Left colon (tissue), 2 donors: ENCODE results near the gene PUM2. TPM values are rescaled to one million over a fixed set of nuclear protein-coding genes. Genes with fewer than 3 reads are reported as not detected.

Experiments
- ATAC-seq: fragments of 200-7000 bp; cut with Tn5 transposase; one replicate; pipeline ENCODE4 v1.9.1; 2020; ENCODE audit warnings: mild to moderate bottlenecking, moderate library complexity
- DNase-seq, 2 donors: peaks; one replicate each; pipeline ENCODE4 v3.0.0-alpha.2; 2020
- intact Hi-C, 2 donors: fragments of 100-400 bp; cut with DNase I in 1 of 2; cut with micrococcal nuclease in 1 of 2; formaldehyde crosslinking; loops; one replicate each; pipeline versions ENCODE4 v1.11.2 to v1.14.0; 2022; cut with DNase I, micrococcal nuclease
- total RNA-seq, 2 donors: library from RNA; stranded (reverse); fragmentation: NEBNext Ultra II Directional; extraction: Animal tissue kit (Norgen Biotek cat#: 25700); gene quantifications; one replicate each; pipeline ENCODE4 v1.2.1, GENCODE V29; 2021
- donor health status: DM: no; HTN: no; CAD: no.
- donor health status: DM: yes; HTN: yes; CAD: no.

The PUM2 gene
- total RNA-seq, 2 donors from 2014 or later: 99.4 to 109 TPM

- peak; percentile 74 for ATAC-seq
- intact Hi-C loops: no loop called here
These were observed 135.2 kb downstream of the PUM2 start for GRCh38 chr2:20215183-20216040.

GRCh38 chr2:20214566-20215182 lies 136.0 kb downstream of the PUM2 start:
- no peak for ATAC-seq
- DNase-seq: no peak
- intact Hi-C loops: no loop called here

More at GRCh38 chr2:20215183-20216040, 135.2 kb downstream of the PUM2 start:
- DNase-seq: no peak

GRCh38 chr2:20213651-20214565 lies 136.7 kb downstream of the PUM2 start:
- DNase-seq (no peak), ATAC-seq (peak; percentile 25)
- intact Hi-C loops: no loop called here

- DNase-seq: no peak
- peak; percentile 25 for ATAC-seq
- intact Hi-C loops: no loop called here
These were observed 137.7 kb downstream of the PUM2 start for GRCh38 chr2:20212871-20213503.

GRCh38 chr2:20212459-20212870 lies 138.2 kb downstream of the PUM2 start:
- intact Hi-C loops: no loop called here
- DNase-seq (no peak), ATAC-seq (no peak)

GRCh38 chr2:20211860-20212458 lies 138.7 kb downstream of the PUM2 start:
- DNase-seq (no peak), ATAC-seq (no peak)
- intact Hi-C loops: no loop called here

- ATAC-seq (no peak), DNase-seq (no peak)
- intact Hi-C loops: no loop called here
These were observed 139.2 kb downstream of the PUM2 start for GRCh38 chr2:20211420-20211819.

GRCh38 chr2:20210462-20210861 lies 140.2 kb downstream of the PUM2 start:
- no peak for DNase-seq
- intact Hi-C loops: no loop called here
- ATAC-seq: no peak

- DNase-seq (no peak), ATAC-seq (no peak)
- intact Hi-C loops: no loop called here
These were observed 141.1 kb downstream of the PUM2 start for GRCh38 chr2:20209373-20210109.

GRCh38 chr2:20208476-20208859 lies 142.2 kb downstream of the PUM2 start:
- no peak for DNase-seq

GRCh38 chr2:20207051-20207450 lies 143.6 kb downstream of the PUM2 start:
- DNase-seq (no peak), ATAC-seq (no peak)
- intact Hi-C loops: no loop called here

More at GRCh38 chr2:20208476-20208859, 142.2 kb downstream of the PUM2 start:
- ATAC-seq: peak; percentile 18
- intact Hi-C loops: no loop called here

- no peak for DNase-seq
- intact Hi-C loops: no loop called here
- ATAC-seq: peak; percentile 51
These were observed 144.6 kb downstream of the PUM2 start for GRCh38 chr2:20205915-20206524.

- ATAC-seq (no peak), DNase-seq (no peak)
- intact Hi-C loops: no loop called here
These were observed 145.6 kb downstream of the PUM2 start for GRCh38 chr2:20205069-20205468.

- intact Hi-C loops: no loop called here
- DNase-seq: no peak
- ATAC-seq: no peak
These were observed 147.0 kb downstream of the PUM2 start for GRCh38 chr2:20203521-20204225.

- no peak for ATAC-seq
- DNase-seq: no peak
These were observed 147.6 kb downstream of the PUM2 start for GRCh38 chr2:20203072-20203471.

GRCh38 chr2:20201671-20202070 lies 149.0 kb downstream of the PUM2 start:
- DNase-seq: no peak
- intact Hi-C loops: no loop called here
- ATAC-seq: no peak

More at GRCh38 chr2:20203072-20203471, 147.6 kb downstream of the PUM2 start:
- intact Hi-C loops: no loop called here
